Memory B cell (primary cell): ENCODE measurements around the gene GRXCR2.
A peak's percentile ranks its signal among the peaks of the same experiment; 100 is the strongest.
"Not testable (repeated sequence)": the region's sequence is repeated elsewhere in the genome, so short reads cannot be mapped to it uniquely, and the experiment has no call there.

Experiments
- ATAC-seq: fragments of 150-1000 bp; cut with Tn5 transposase; 2 replicates; pipeline ENCODE4 v1.10.0; 2021; ENCODE audit warnings: low read depth, mild to moderate bottlenecking, moderate library complexity
- DNase-seq, 2 donors: peaks; one replicate each; pipeline ENCODE4 v3.0.0; 2022; ENCODE audit warnings: low spot score in 2 of 2
- H3K27ac Mint-ChIP-seq: one replicate; pipeline ENCODE4 v1.8.0; 2022; ENCODE audit warnings: mild to moderate bottlenecking, moderate library complexity, mixed read lengths
- H3K27me3 Mint-ChIP-seq: one replicate; pipeline ENCODE4 v1.8.0; 2022; ENCODE audit warnings: mixed read lengths
- H3K36me3 Mint-ChIP-seq: one replicate; pipeline ENCODE4 v1.8.0; 2022; ENCODE audit warnings: mild to moderate bottlenecking, mixed read lengths
- H3K4me1 Mint-ChIP-seq: one replicate; pipeline ENCODE4 v1.8.0; 2022; ENCODE audit warnings: mixed read lengths
- H3K4me3 Mint-ChIP-seq: one replicate; pipeline ENCODE4 v1.8.0; 2022; ENCODE audit warnings: mild to moderate bottlenecking, moderate library complexity, mixed read lengths
- H3K9me3 Mint-ChIP-seq: one replicate; pipeline ENCODE4 v1.8.0; 2022; ENCODE audit warnings: mixed read lengths

GRXCR2 gene

DNA sequence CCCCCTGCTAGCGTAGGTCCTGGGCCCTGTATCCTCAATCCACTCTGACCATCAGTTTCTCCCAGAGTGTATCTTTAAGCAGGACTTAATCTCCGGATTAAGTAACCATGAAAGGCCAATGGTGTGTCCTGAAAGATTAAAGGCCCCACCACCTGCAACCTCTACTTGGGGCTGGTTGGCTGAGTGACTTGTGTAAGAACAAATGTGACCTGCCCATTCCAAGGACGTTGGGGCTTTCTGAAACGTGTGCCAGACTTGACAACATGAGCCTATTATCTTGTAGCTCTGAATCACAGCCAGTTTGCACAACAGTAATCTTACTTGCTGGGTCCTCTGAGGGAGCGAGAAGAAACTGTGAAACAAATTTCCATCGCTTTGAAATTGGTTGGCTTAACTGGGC is 34.5 kb downstream of the GRXCR2 start:
- no peak overlapping the region for H3K4me3 Mint-ChIP-seq
- peaks cover 5% of the 10 kb centered on the region for H3K4me1 Mint-ChIP-seq
- no peak for ATAC-seq

DNA sequence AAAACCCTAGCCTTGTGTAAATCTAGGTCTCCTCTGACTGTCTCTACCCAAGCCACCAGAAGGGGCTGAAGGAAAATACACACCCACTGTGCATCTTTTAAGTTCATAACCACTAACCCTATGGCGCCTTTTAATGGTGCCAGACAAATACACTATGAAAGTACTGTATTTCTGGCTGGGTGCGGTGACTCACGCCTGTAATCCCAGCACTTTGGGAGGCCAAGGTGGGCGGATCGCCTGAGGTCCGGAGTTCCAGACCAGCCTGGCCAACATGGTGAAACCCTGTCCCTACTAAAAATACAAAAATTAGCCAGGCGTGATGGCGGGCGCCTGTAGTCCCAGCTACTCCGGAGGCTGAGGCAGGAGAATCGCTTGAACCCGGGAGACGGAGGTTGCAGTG is 36.6 kb downstream of the GRXCR2 start:
- ATAC-seq, H3K27ac Mint-ChIP-seq, H3K27me3 Mint-ChIP-seq, H3K9me3 Mint-ChIP-seq, H3K4me1 Mint-ChIP-seq, DNase-seq, H3K36me3 Mint-ChIP-seq: not testable (repeated sequence)
- peak overlapping the region; percentile 75 for H3K4me3 Mint-ChIP-seq

More for the DNA sequence above, 34.5 kb downstream of the GRXCR2 start:
- H3K36me3 Mint-ChIP-seq = no peaks in the 10 kb centered on the region
- H3K27ac Mint-ChIP-seq = no peak overlapping the region
- H3K27me3 Mint-ChIP-seq = peaks cover 7% of the 10 kb centered on the region
- H3K9me3 Mint-ChIP-seq = no peaks in the 10 kb centered on the region
- no peak for DNase-seq

- DNase-seq (no peak), ATAC-seq (no peak)
- Mint-ChIP-seq H3K9me3 (no peaks in the 10 kb centered on the region), H3K36me3 (no peaks in the 10 kb centered on the region), H3K27ac (no peak overlapping the region), H3K27me3 (peaks cover 4% of the 10 kb centered on the region), H3K4me1 (peaks cover 5% of the 10 kb centered on the region), H3K4me3 (peak overlapping the region; percentile 75)
Observed at GRCh38 chr5:145835848-145836239, 37.0 kb downstream of the GRXCR2 start.

- Mint-ChIP-seq H3K27ac (no peak within 1 kb of the TSS), H3K9me3 (no peaks in the 10 kb centered on the region), H3K27me3 (peaks cover 4% of the 10 kb centered on the region), H3K36me3 (no peaks in the 10 kb centered on the region), H3K4me1 (peaks cover 5% of the 10 kb centered on the region), H3K4me3 (peak within 1 kb of the TSS; percentile 75)
- ATAC-seq = peak; percentile 87
- DNase-seq = peak; percentile 23 to 50
Observed at GRCh38 chr5:145834917-145835847, 37.6 kb downstream of the GRXCR2 start, which contains the start of gene PRELID2. Gene PRELID2 (minus strand): TSS chr5:145835342. CDS start chr5:145835251, 91 bp downstream.

- H3K9me3 Mint-ChIP-seq = no peaks in the 10 kb centered on the region
- no peaks in the 10 kb centered on the region for H3K36me3 Mint-ChIP-seq
- H3K27me3 Mint-ChIP-seq = peaks cover 4% of the 10 kb centered on the region
- peaks cover 5% of the 10 kb centered on the region for H3K4me1 Mint-ChIP-seq
- H3K4me3 Mint-ChIP-seq = peak overlapping the region; percentile 75
- ATAC-seq = no peak
- no peak overlapping the region for H3K27ac Mint-ChIP-seq
- DNase-seq = no peak
Observed at GRCh38 chr5:145834554-145834916, 38.3 kb downstream of the GRXCR2 start.

DNA sequence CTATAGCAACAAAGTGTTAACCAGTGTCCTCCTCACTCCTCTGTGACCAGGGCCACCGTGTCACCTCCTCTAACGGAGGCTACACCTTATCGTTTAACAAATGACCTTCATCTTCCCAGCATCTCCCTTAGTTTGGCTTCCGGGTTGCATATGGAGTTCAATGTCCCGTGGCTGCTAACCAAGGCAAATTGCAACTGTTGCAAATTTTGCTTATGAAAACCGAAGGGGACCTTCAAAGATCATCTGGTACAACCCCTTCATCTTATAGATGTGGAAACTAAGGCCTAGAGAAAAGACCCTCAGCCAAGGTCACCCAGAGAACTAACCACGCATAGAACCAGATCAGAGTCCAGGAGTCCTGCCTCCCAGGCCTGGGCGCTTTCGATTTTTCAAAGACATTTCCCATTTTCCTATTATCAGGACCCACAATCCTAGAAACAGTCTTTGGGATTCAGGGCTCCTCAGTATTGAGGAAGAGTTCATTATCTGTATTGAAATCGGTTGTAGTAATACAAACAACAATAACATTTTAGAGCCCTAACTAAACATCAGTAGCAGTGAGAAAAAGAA is 39.1 kb downstream of the GRXCR2 start:
- Mint-ChIP-seq H3K27ac (no peak overlapping the region), H3K36me3 (no peaks in the 10 kb centered on the region), H3K27me3 (peaks cover 4% of the 10 kb centered on the region), H3K4me1 (peaks cover 5% of the 10 kb centered on the region), H3K9me3 (no peaks in the 10 kb centered on the region), H3K4me3 (peak overlapping the region; percentile 24)
- ATAC-seq (no peak), DNase-seq (no peak)

GRCh38 chr5:145830594-145830993 is 42.2 kb downstream of the GRXCR2 start:
- Mint-ChIP-seq H3K27ac (no peak overlapping the region), H3K4me3 (no peak overlapping the region), H3K4me1 (peaks cover 3% of the 10 kb centered on the region), H3K9me3 (no peaks in the 10 kb centered on the region), H3K27me3 (peaks cover 2% of the 10 kb centered on the region), H3K36me3 (no peaks in the 10 kb centered on the region)
- DNase-seq (no peak), ATAC-seq (no peak)

DNA sequence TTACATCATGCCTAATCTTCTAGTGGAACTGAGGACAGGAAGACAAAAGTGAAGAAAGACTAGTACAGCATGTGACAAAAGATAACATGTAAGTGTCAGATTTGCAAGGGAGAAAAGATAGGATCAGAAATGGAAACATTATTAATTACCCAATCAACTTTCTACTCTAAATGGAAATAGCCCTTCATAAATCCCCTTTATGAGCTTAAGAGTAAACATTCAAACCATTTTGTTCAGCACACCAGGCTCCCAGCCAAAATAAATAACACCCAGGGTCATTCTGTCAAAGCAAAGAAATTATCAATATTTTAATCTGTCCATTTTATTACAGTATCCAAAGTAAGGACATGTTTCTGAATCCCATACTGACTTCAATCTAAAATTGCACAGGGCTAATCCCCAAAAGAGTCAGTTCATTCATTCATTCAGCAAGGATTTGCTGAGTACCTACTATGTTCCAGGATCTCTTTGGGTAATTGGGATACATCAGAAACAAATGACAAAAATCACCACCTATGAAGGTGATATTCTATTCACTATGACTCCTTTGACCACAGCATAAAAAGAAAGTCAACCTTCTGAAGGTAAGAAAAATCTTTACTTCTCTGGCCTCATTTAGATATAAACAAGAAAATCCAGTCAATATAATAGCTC is 43.0 kb downstream of the GRXCR2 start:
- Mint-ChIP-seq H3K9me3 (no peaks in the 10 kb centered on the region), H3K4me1 (peaks cover 3% of the 10 kb centered on the region), H3K27me3 (peaks cover 2% of the 10 kb centered on the region)

GRCh38 chr5:145826895-145827674 is 45.7 kb downstream of the GRXCR2 start:
- Mint-ChIP-seq H3K4me3 (no peak overlapping the region), H3K4me1 (no peaks in the 10 kb centered on the region), H3K27me3 (no peaks in the 10 kb centered on the region), H3K27ac (no peak overlapping the region), H3K36me3 (no peaks in the 10 kb centered on the region), H3K9me3 (no peaks in the 10 kb centered on the region)
- ATAC-seq (no peak), DNase-seq (no peak)

More for the DNA sequence above, 43.0 kb downstream of the GRXCR2 start:
- H3K36me3 Mint-ChIP-seq = no peaks in the 10 kb centered on the region
- ATAC-seq (no peak), DNase-seq (no peak)
- H3K27ac Mint-ChIP-seq = no peak overlapping the region
- no peak overlapping the region for H3K4me3 Mint-ChIP-seq

DNA sequence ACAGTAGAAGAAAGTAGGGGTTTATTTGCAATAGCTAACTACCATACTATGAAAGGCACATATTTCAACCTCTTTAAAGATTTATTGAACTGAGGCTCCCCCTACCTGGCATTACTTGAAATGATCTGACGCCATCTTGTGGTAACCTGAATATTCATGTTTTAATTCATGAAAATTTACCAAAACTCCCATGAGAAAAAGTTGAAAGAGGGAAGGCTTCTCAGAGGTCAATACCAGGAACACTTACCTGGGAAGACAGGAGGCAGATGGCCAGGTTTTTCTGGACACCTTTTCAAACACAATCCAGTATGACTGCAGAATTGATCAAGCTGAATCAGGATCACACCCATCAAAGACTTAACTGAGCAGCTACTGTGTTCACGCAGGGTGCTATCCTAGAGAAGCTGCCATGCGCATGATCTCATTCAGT is 47.0 kb downstream of the GRXCR2 start:
- Mint-ChIP-seq H3K27me3 (peaks cover 4% of the 10 kb centered on the region), H3K36me3 (peaks cover 2% of the 10 kb centered on the region), H3K9me3 (no peaks in the 10 kb centered on the region), H3K4me1 (peaks cover 2% of the 10 kb centered on the region), H3K27ac (no peak overlapping the region), H3K4me3 (no peak overlapping the region)
- DNase-seq (peak in 1 of 2 donors; percentile 8), ATAC-seq (peak; percentile 46)

- peaks cover 2% of the 10 kb centered on the region for H3K4me1 Mint-ChIP-seq
- no peaks in the 10 kb centered on the region for H3K9me3 Mint-ChIP-seq
- no peak for DNase-seq
- H3K4me3 Mint-ChIP-seq = no peak overlapping the region
- H3K36me3 Mint-ChIP-seq = peaks cover 2% of the 10 kb centered on the region
- no peak overlapping the region for H3K27ac Mint-ChIP-seq
- H3K27me3 Mint-ChIP-seq = peaks cover 4% of the 10 kb centered on the region
- ATAC-seq = no peak
Observed at GRCh38 chr5:145824040-145824439, 48.8 kb downstream of the GRXCR2 start.

GRCh38 chr5:145818604-145819003 is 54.2 kb downstream of the GRXCR2 start:
- Mint-ChIP-seq H3K4me1 (peaks cover 2% of the 10 kb centered on the region), H3K4me3 (no peak overlapping the region), H3K36me3 (peaks cover 6% of the 10 kb centered on the region), H3K27ac (no peak overlapping the region), H3K9me3 (no peaks in the 10 kb centered on the region), H3K27me3 (peaks cover 5% of the 10 kb centered on the region)
- no peak for DNase-seq
- ATAC-seq = no peak

GRCh38 chr5:145812877-145813276 is 59.9 kb downstream of the GRXCR2 start:
- Mint-ChIP-seq H3K27me3 (no peaks in the 10 kb centered on the region), H3K4me1 (no peaks in the 10 kb centered on the region)
- no peak for ATAC-seq

More at GRCh38 chr5:145812877-145813276, 59.9 kb downstream of the GRXCR2 start:
- H3K27ac Mint-ChIP-seq = no peak overlapping the region
- peaks cover 3% of the 10 kb centered on the region for H3K36me3 Mint-ChIP-seq
- H3K4me3 Mint-ChIP-seq = no peak overlapping the region
- DNase-seq = no peak
- H3K9me3 Mint-ChIP-seq = no peaks in the 10 kb centered on the region
